ENCODE data around the gene LIN7B.

Gene LIN7B

GRCh38 chr19:49145573-49146407 is 31.6 kb downstream of the LIN7B start (continued):
- TF ChIP-seq TSHZ1 (tag by site-specific recombination; IDR thresholded peaks at IDR 0.05; ENCODE audit: borderline replicate concordance) = no peak
- no peak for TF ChIP-seq ZNF112 (tag by site-specific recombination; IDR thresholded peaks at IDR 0.05)
- TF ChIP-seq ZBTB17 (tag by site-specific recombination; IDR thresholded peaks at IDR 0.05) = peak; percentile 71
- no peak for TF ChIP-seq ELK4 (IDR thresholded peaks at IDR 0.05; ENCODE audit: borderline replicate concordance, low read depth, low read length)
- TF ChIP-seq ZNF473 (tag by site-specific recombination; IDR thresholded peaks at IDR 0.05) = no peak
- peak; percentile 85 for TF ChIP-seq ATF2 (tag by site-specific recombination; IDR thresholded peaks at IDR 0.05; ENCODE audit: low read depth)
- no peak for TF ChIP-seq ZSCAN30 (tag by site-specific recombination; IDR thresholded peaks at IDR 0.05)
- no peak for TF ChIP-seq ZNF292 (tag by site-specific recombination; IDR thresholded peaks at IDR 0.05; ENCODE audit: borderline replicate concordance, low read depth)
- TF ChIP-seq ZNF544 (tag by site-specific recombination; IDR thresholded peaks at IDR 0.05) = no peak
- no peak for TF ChIP-seq ZNF146 (tag by site-specific recombination; IDR thresholded peaks at IDR 0.05)
- 0 out of 2 replicates have a peak, but pooled peaks have one; percentile 35 for TF ChIP-seq ZEB2 (tag by site-specific recombination; IDR thresholded peaks at IDR 0.05)
- TF ChIP-seq ZNF624 (tag by site-specific recombination; IDR thresholded peaks at IDR 0.05) = no peak
- no peak for TF ChIP-seq TCF7L2 (IDR thresholded peaks at IDR 0.05; ENCODE audit: borderline replicate concordance, low read depth, low read length)
- peak; percentile 79 for TF ChIP-seq PATZ1 (tag by site-specific recombination; IDR thresholded peaks at IDR 0.05)
- TF ChIP-seq ZNF280C (tag by site-specific recombination; IDR thresholded peaks at IDR 0.05) = no peak
- no peak for TF ChIP-seq ZBTB7A (tag by site-specific recombination; IDR thresholded peaks at IDR 0.05; ENCODE audit: low read depth)
- TF ChIP-seq YY2 (tag by site-specific recombination; IDR thresholded peaks at IDR 0.05) = peak; percentile 36; the same call in 1 of the 2 replicates
- no peak for TF ChIP-seq KLF7 (tag by site-specific recombination; IDR thresholded peaks at IDR 0.05; ENCODE audit: borderline replicate concordance)
- no peak for TF ChIP-seq ZNF175 (tag by site-specific recombination; IDR thresholded peaks at IDR 0.05)
- TF ChIP-seq SP3 (tag by site-specific recombination; IDR thresholded peaks at IDR 0.05) = peak; percentile 82
- TF ChIP-seq ZNF398 (tag by site-specific recombination; IDR thresholded peaks at IDR 0.05) = peak; percentile 76
- TF ChIP-seq ZNF626 (tag by site-specific recombination; IDR thresholded peaks at IDR 0.05) = no peak
- TF ChIP-seq YY1 (tag by site-specific recombination; IDR thresholded peaks at IDR 0.05) = no peak; the same call in 1 of the 2 replicates
- TF ChIP-seq MYNN (tag by site-specific recombination; IDR thresholded peaks at IDR 0.05; ENCODE audit: borderline replicate concordance) = no peak
- no peak for TF ChIP-seq ZNF529 (tag by site-specific recombination; IDR thresholded peaks at IDR 0.05; ENCODE audit: insufficient replicate concordance)
- no peak for TF ChIP-seq ZNF621 (tag by site-specific recombination; IDR thresholded peaks at IDR 0.05)
- peak; percentile 65 for TF ChIP-seq KLF1 (tag by site-specific recombination; IDR thresholded peaks at IDR 0.05)

All from HEK293 (cell line).